HCT116 (cell line): ENCODE data around the gene C2orf72.

ENCODE experiments used
- CTCF ChIP-seq, 3 experiments: fragments of 200-600 bp in 1 of 3; sonication (generic) in 1 of 3; IDR thresholded peaks in 2 of 3; conservative IDR thresholded peaks in 1 of 3; 2 replicates each; pipeline ENCODE4 v1.5.1; 2012 to 2017; ENCODE audit warnings: low read depth in 2 of 3, low read length in 2 of 3, antibody characterized with exemption in 1 of 3, borderline replicate concordance in 1 of 3, control low read depth in 1 of 3, mild to moderate bottlenecking in 1 of 3, mixed read lengths in 1 of 3, mixed run types in 1 of 3, moderate library complexity in 1 of 3; ENCODE audit not compliant: insufficient read depth in 1 of 3
- ELF1 ChIP-seq: IDR thresholded peaks from 2 replicates; pipeline ENCODE4 v1.6.1; 2012; ENCODE audit warnings: low read depth, borderline replicate concordance
- EZH2 ChIP-seq: fragments of 200-600 bp; sonication (generic); IDR thresholded peaks from 2 replicates; pipeline ENCODE4 v1.6.1; 2017; ENCODE audit warnings: antibody characterized with exemption, mixed run types
- JUND ChIP-seq: IDR thresholded peaks from 2 replicates; pipeline ENCODE4 v1.6.1; 2012
- POLR2A ChIP-seq: IDR thresholded peaks from 2 replicates; pipeline ENCODE4 v1.7.0; 2011; ENCODE audit warnings: borderline replicate concordance; ENCODE audit not compliant: insufficient read depth, insufficient read length; ENCODE audit errors: extremely low read depth
- POLR2AphosphoS5 ChIP-seq: IDR thresholded peaks from 2 replicates; pipeline ENCODE4 v1.6.1; 2011; ENCODE audit warnings: mild to moderate bottlenecking, low read depth, low read length, moderate library complexity
- RAD21 ChIP-seq: IDR thresholded peaks from 2 replicates; pipeline ENCODE4 v1.6.1; 2012; ENCODE audit warnings: low read depth, mild to moderate bottlenecking
- SIN3A ChIP-seq: IDR thresholded peaks from 2 replicates; pipeline ENCODE4 v1.6.1; 2012; ENCODE audit warnings: low read depth
- SP1 ChIP-seq: IDR thresholded peaks from 2 replicates; pipeline ENCODE4 v1.6.1; 2012; ENCODE audit warnings: low read depth
- YY1 ChIP-seq: IDR thresholded peaks from 2 replicates; pipeline ENCODE4 v1.6.1; 2011; ENCODE audit warnings: low read length, low read depth, moderate library complexity, mild to moderate bottlenecking; ENCODE audit not compliant: insufficient replicate concordance; ENCODE audit errors: extremely low read depth

- no peak for TF ChIP-seq CTCF (IDR thresholded peaks at IDR 0.05 in 2 of 3, conservative IDR thresholded peaks at IDR 0.05 in 1 of 3; ENCODE audit: borderline replicate concordance in 1 of 3, insufficient read depth in 1 of 3, low read depth in 2 of 3, low read length in 2 of 3)
- TF ChIP-seq POLR2AphosphoS5 = no peak
- TF ChIP-seq SIN3A = no peak
- no peak for TF ChIP-seq SP1
- no peak for TF ChIP-seq ELF1
- no peak for TF ChIP-seq EZH2
- TF ChIP-seq POLR2A = no peak
- no peak for TF ChIP-seq RAD21
- no peak for TF ChIP-seq YY1
- TF ChIP-seq JUND = no peak
Observed at GRCh38 chr2:231059756-231060155, 22.4 kb downstream of the C2orf72 start.
